K562 (cell line): ENCODE data around the gene PFN3.

Experiments used
- CREB1 ChIP-seq, 2 experiments: sonication (generic) in 1 of 2; formaldehyde crosslinking in 1 of 2; IDR thresholded peaks; 2 replicates each; pipeline versions ENCODE4 v1.6.1 to v1.8.0; 2012 to 2022; ENCODE audit warnings: inconsistent platforms in 1 of 2, mild to moderate bottlenecking in 1 of 2, missing genetic modification reagents in 1 of 2, moderate library complexity in 1 of 2
- CTCF ChIP-seq, 3 experiments: IDR thresholded peaks in 2 of 3; conservative IDR thresholded peaks in 1 of 3; 2 replicates each; pipeline ENCODE4 v1.5.1; 2011 to 2012; ENCODE audit warnings: low read length in 3 of 3, mild to moderate bottlenecking in 3 of 3, control low read depth in 2 of 3, improper control_type of control experiment in 1 of 3, inconsistent platforms in 1 of 3, low read depth in 1 of 3, mixed read lengths in 1 of 3, moderate library complexity in 1 of 3; ENCODE audit not compliant: insufficient read depth in 2 of 3
- HOMEZ ChIP-seq: fragments of 250-450 bp; sonication (Bioruptor Pico); IDR thresholded peaks from 2 replicates; pipeline ENCODE4 v1.4.0; 2020; ENCODE audit warnings: mild to moderate bottlenecking, moderate library complexity
- MYNN ChIP-seq, 2 experiments: sonication (generic); formaldehyde crosslinking in 1 of 2; IDR thresholded peaks; 2 replicates each; pipeline versions ENCODE4 v1.5.0 to v1.6.1; 2016 to 2020; ENCODE audit warnings: antibody characterized with exemption in 1 of 2, missing genetic modification reagents in 1 of 2
- NEUROD1 ChIP-seq: fragments of 150-350 bp; IDR thresholded peaks from 2 replicates; pipeline ENCODE4 v1.6.1; 2014; ENCODE audit warnings: borderline replicate concordance, low read length, low read depth; ENCODE audit not compliant: partially characterized antibody
- POLR3A ChIP-seq: IDR thresholded peaks from 2 replicates; pipeline ENCODE4 v1.6.1; 2011; ENCODE audit warnings: borderline replicate concordance, mild to moderate bottlenecking, moderate library complexity; ENCODE audit not compliant: insufficient read length, insufficient read depth; ENCODE audit errors: extremely low read depth
- PRPF4 ChIP-seq: fragments of 200-400 bp; formaldehyde crosslinking; IDR thresholded peaks from one replicate; pipeline ENCODE4 v1.6.1; 2017; ENCODE audit warnings: low read length, low read depth, mild to moderate bottlenecking; ENCODE audit not compliant: insufficient read depth, poor library complexity, severe bottlenecking
- SIN3A ChIP-seq, 2 experiments: fragments of 150-350 bp in 1 of 2; IDR thresholded peaks; 2 replicates each; pipeline ENCODE4 v1.6.1; 2011 to 2016; ENCODE audit warnings: borderline replicate concordance in 2 of 2, low read depth in 2 of 2, low read length in 2 of 2, mild to moderate bottlenecking in 2 of 2, moderate library complexity in 2 of 2; ENCODE audit not compliant: control insufficient read depth in 1 of 2
- SMC3 ChIP-seq: conservative IDR thresholded peaks from 2 replicates; pipeline ENCODE4 v1.6.1; 2011; ENCODE audit warnings: low read depth, low read length, improper control_type of control experiment; ENCODE audit not compliant: insufficient read depth
- TAF1 ChIP-seq: IDR thresholded peaks from 2 replicates; pipeline ENCODE4 v1.6.1; 2011; ENCODE audit warnings: mild to moderate bottlenecking, low read length, moderate library complexity; ENCODE audit not compliant: insufficient read depth, control insufficient read depth, severe bottlenecking; ENCODE audit errors: extremely low read depth
- TF ChIP-seq, protein P1 (sequence below): fragments of 450-650 bp; formaldehyde crosslinking; IDR thresholded peaks from 2 replicates; pipeline ENCODE4 v1.4.0; 2020; ENCODE audit warnings: mild to moderate bottlenecking, mixed read lengths

DNA sequence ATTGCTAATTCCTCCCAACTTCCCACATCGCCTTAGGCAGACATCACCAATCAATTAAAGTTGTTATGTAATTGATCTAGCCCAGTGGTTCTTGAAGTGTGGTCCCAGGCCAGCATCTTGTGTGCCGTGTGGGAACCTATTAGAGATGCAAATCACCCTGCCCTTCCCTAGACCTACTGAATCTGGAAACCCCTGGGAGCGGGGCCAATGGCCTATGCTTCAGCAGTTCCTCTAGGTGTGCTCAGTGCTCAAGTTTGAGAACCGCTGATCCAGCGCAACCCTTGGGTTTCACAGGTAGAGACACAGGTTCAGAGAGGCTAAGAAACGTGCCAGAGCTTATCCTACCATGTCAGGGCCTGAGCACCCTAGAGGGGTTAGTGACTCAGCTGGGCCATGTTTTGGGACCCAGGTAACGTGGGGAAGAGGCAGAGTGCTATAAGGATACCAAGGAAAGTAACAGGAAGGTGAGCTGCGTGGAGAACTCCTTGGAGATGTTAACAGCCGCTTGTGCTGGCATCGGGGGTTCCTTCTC is 11.9 kb downstream of the PFN3 start:
- TF ChIP-seq SMC3, result no peak
- TF ChIP-seq, protein P1, sequence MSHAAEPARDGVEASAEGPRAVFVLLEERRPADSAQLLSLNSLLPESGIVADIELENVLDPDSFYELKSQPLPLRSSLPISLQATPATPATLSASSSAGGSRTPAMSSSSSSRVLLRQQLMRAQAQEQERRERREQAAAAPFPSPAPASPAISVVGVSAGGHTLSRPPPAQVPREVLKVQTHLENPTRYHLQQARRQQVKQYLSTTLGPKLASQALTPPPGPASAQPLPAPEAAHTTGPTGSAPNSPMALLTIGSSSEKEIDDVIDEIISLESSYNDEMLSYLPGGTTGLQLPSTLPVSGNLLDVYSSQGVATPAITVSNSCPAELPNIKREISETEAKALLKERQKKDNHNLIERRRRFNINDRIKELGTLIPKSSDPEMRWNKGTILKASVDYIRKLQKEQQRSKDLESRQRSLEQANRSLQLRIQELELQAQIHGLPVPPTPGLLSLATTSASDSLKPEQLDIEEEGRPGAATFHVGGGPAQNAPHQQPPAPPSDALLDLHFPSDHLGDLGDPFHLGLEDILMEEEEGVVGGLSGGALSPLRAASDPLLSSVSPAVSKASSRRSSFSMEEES (CRISPR knock-in tag), result no peak
- TF ChIP-seq TAF1, result no peak
- TF ChIP-seq SIN3A (IDR thresholded peaks at IDR 0.05; ENCODE audit: borderline replicate concordance in 2 of 2, control insufficient read depth in 1 of 2, low read depth in 2 of 2, low read length in 2 of 2), result no peak
- no peak for TF ChIP-seq HOMEZ (CRISPR knock-in tag)
- TF ChIP-seq CTCF (IDR thresholded peaks at IDR 0.05 in 2 of 3, conservative IDR thresholded peaks at IDR 0.05 in 1 of 3; ENCODE audit: insufficient read depth in 2 of 3, low read depth in 1 of 3, low read length in 3 of 3), result no peak
- no peak for TF ChIP-seq PRPF4
- TF ChIP-seq POLR3A, result no peak
- TF ChIP-seq CREB1 (IDR thresholded peaks at IDR 0.05), result no peak
- no peak for TF ChIP-seq CREB1 (CRISPR knock-in tag; IDR thresholded peaks at IDR 0.05)
- no peak for TF ChIP-seq MYNN (IDR thresholded peaks at IDR 0.05)
- TF ChIP-seq MYNN (CRISPR knock-in tag; IDR thresholded peaks at IDR 0.05), result no peak
- TF ChIP-seq NEUROD1, result no peak
